Measurements from ENCODE around the gene MYO16. TPM values are rescaled to one million over a fixed set of nuclear protein-coding genes. Genes with fewer than 3 reads are reported as not detected.

The MYO16 gene
- polyA plus RNA-seq, 1 donor from 2014 or later: 2.5 TPM

- Histone ChIP-seq H3K79me2 (replicated peaks; ENCODE audit: insufficient read depth, low read length) (no peaks in the 10 kb centered on the region), H3K9ac (ENCODE audit: low read length) (no peak overlapping the region), H4K20me1 (ENCODE audit: insufficient read depth) (no peaks in the 10 kb centered on the region), H2AFZ (ENCODE audit: low read depth, low read length) (no peak overlapping the region), H3K4me2 (ENCODE audit: low read length) (no peak overlapping the region), H3K9me3 (ENCODE audit: low read length) (no peaks in the 10 kb centered on the region), H3F3A (ENCODE audit: insufficient read depth, low read length, poor library complexity, severe bottlenecking) (no peaks in the 10 kb centered on the region), H3K27ac (ENCODE audit: low read length) (no peak overlapping the region), H3K9me2 (ENCODE audit: insufficient read depth, low read length) (no peaks in the 10 kb centered on the region), H3K4me3 (ENCODE audit: low read length) (no peak overlapping the region), H3K27me3 (ENCODE audit: insufficient read depth, low read depth, low read length) (no peaks in the 10 kb centered on the region), H3K36me3 (ENCODE audit: insufficient read depth, low read length) (no peaks in the 10 kb centered on the region)
- TF ChIP-seq RAD21 (conservative IDR thresholded peaks at IDR 0.05) (no peak), CTCF (IDR thresholded peaks at IDR 0.05; ENCODE audit: poor library complexity, severe bottlenecking) (no peak), SMC3 (conservative IDR thresholded peaks at IDR 0.05; ENCODE audit: poor library complexity) (no peak), MXI1 (conservative IDR thresholded peaks at IDR 0.05; ENCODE audit: poor library complexity, severe bottlenecking) (no peak), TAF1 (IDR thresholded peaks at IDR 0.05; ENCODE audit: low read depth) (no peak), POLR2AphosphoS5 (IDR thresholded peaks at IDR 0.05) (no peak), EZH2 (IDR thresholded peaks at IDR 0.05; ENCODE audit: borderline replicate concordance, insufficient read depth, low read length, poor library complexity, severe bottlenecking) (no peak), EP300 (conservative IDR thresholded peaks at IDR 0.05; ENCODE audit: poor library complexity, severe bottlenecking) (no peak), REST (IDR thresholded peaks at IDR 0.05; ENCODE audit: borderline replicate concordance) (no peak)
Measured at GRCh38 chr13:109130093-109130835, 500.9 kb downstream of the MYO16 start.

GRCh38 chr13:109131698-109132257, 502.4 kb downstream of the MYO16 start:
- H3K9ac ChIP-seq (ENCODE audit: low read length): no peak overlapping the region
- no peaks in the 10 kb centered on the region for H3K36me3 ChIP-seq (ENCODE audit: insufficient read depth, low read length)
- no peaks in the 10 kb centered on the region for H3K9me2 ChIP-seq (ENCODE audit: insufficient read depth, low read length)
- H4K20me1 ChIP-seq (ENCODE audit: insufficient read depth): no peaks in the 10 kb centered on the region
- no peaks in the 10 kb centered on the region for H3K9me3 ChIP-seq (ENCODE audit: low read length)
- no peaks in the 10 kb centered on the region for H3K27me3 ChIP-seq (ENCODE audit: insufficient read depth, low read depth, low read length)
- no peak overlapping the region for H2AFZ ChIP-seq (ENCODE audit: low read depth, low read length)
- no peaks in the 10 kb centered on the region for H3K79me2 ChIP-seq (replicated peaks; ENCODE audit: insufficient read depth, low read length)
- H3K27ac ChIP-seq (ENCODE audit: low read length): no peak overlapping the region
- H3K4me2 ChIP-seq (ENCODE audit: low read length): no peak overlapping the region
- no peaks in the 10 kb centered on the region for H3F3A ChIP-seq (ENCODE audit: insufficient read depth, low read length, poor library complexity, severe bottlenecking)
- TF ChIP-seq TAF1 (IDR thresholded peaks at IDR 0.05; ENCODE audit: low read depth) (no peak), EZH2 (IDR thresholded peaks at IDR 0.05; ENCODE audit: borderline replicate concordance, insufficient read depth, low read length, poor library complexity, severe bottlenecking) (no peak), REST (IDR thresholded peaks at IDR 0.05; ENCODE audit: borderline replicate concordance) (no peak)
- no peak overlapping the region for H3K4me3 ChIP-seq (ENCODE audit: low read length)

All from neural cell (in vitro differentiated cells).